CD4-positive, CD25-positive, alpha-beta regulatory T cell (primary cell): ENCODE results near the gene GADD45GIP1. TPM values are rescaled to one million over a fixed set of nuclear protein-coding genes. Genes with fewer than 3 reads are reported as not detected.

Experiments
- ATAC-seq, 2 donors: fragments of 150-1000 bp; cut with Tn5 transposase; one replicate each; pipeline ENCODE4 v1.10.0; 2021; ENCODE audit warnings: low read depth in 2 of 2, moderate number of reproducible peaks in 2 of 2, moderate library complexity in 1 of 2
- DNase-seq, 3 donors: peaks; one replicate each; pipeline versions ENCODE4 v3.0.0 to v3.0.0-alpha.2; 2012 to 2022; ENCODE audit warnings: mixed read lengths in 1 of 3
- H3K27ac ChIP-seq: one replicate; pipeline ENCODE4 v1.7.0; 2013; ENCODE audit warnings: mild to moderate bottlenecking, low read length; ENCODE audit not compliant: insufficient read depth, poor library complexity, severe bottlenecking
- H3K27me3 ChIP-seq: one replicate; pipeline ENCODE4 v1.7.0; 2013; ENCODE audit warnings: low read length; ENCODE audit not compliant: control insufficient read depth, insufficient read depth
- H3K36me3 ChIP-seq: one replicate; pipeline ENCODE4 v1.7.0; 2013; ENCODE audit warnings: mild to moderate bottlenecking, low read length, moderate library complexity; ENCODE audit not compliant: control insufficient read depth, insufficient read depth
- H3K4me1 ChIP-seq: 2 replicates; pipeline ENCODE4 v1.7.0; 2013; ENCODE audit warnings: mild to moderate bottlenecking, low read length; ENCODE audit not compliant: insufficient read depth, control insufficient read depth, poor library complexity, severe bottlenecking
- H3K4me3 ChIP-seq: one replicate; pipeline ENCODE4 v1.7.0; 2013; ENCODE audit warnings: low read depth, mild to moderate bottlenecking, low read length, moderate library complexity
- H3K9me3 ChIP-seq, 2 experiments: 1 replicate in 1 of 2; 2 replicates in 1 of 2; pipeline ENCODE4 v1.7.0; 2013; ENCODE audit warnings: low read length in 2 of 2, mild to moderate bottlenecking in 1 of 2, moderate library complexity in 1 of 2; ENCODE audit not compliant: control insufficient read depth in 2 of 2
- H3K27ac Mint-ChIP-seq, 3 donors: one replicate each; pipeline ENCODE4 v1.8.0; 2020 to 2022; ENCODE audit warnings: mild to moderate bottlenecking in 3 of 3, mixed read lengths in 3 of 3, moderate library complexity in 2 of 3
- H3K27me3 Mint-ChIP-seq: one replicate; pipeline ENCODE4 v1.8.0; 2022; ENCODE audit warnings: mild to moderate bottlenecking, mixed read lengths
- H3K36me3 Mint-ChIP-seq: one replicate; pipeline ENCODE4 v1.8.0; 2020; ENCODE audit warnings: mixed read lengths
- H3K4me1 Mint-ChIP-seq, 4 donors: one replicate each; pipeline ENCODE4 v1.8.0; 2020 to 2022; ENCODE audit warnings: mixed read lengths in 4 of 4, mild to moderate bottlenecking in 1 of 4
- H3K4me3 Mint-ChIP-seq, 4 donors: one replicate each; pipeline ENCODE4 v1.8.0; 2020 to 2022; ENCODE audit warnings: mild to moderate bottlenecking in 4 of 4, mixed read lengths in 4 of 4, moderate library complexity in 3 of 4
- H3K9me3 Mint-ChIP-seq, 7 donors: one replicate each; pipeline ENCODE4 v1.8.0; 2020 to 2022; ENCODE audit warnings: mixed read lengths in 7 of 7, mild to moderate bottlenecking in 3 of 7, moderate library complexity in 2 of 7
- polyA plus RNA-seq, 4 donors: library from polyadenylated mRNA; unstranded; fragments of 300-500 nt; fragmentation: Illumina TruSeq; gene quantifications; one replicate each; pipeline ENCODE4 v1.2.3, GENCODE V29; 2021
- total RNA-seq: library from RNA; stranded (reverse); gene quantifications from one replicate; pipeline ENCODE4 v1.2.3, GENCODE V29; 2022

The GADD45GIP1 gene
- total and polyA plus RNA-seq, 5 donors from 2014 or later: 7.4 to 71.9 (median 65.3) TPM

DNA sequence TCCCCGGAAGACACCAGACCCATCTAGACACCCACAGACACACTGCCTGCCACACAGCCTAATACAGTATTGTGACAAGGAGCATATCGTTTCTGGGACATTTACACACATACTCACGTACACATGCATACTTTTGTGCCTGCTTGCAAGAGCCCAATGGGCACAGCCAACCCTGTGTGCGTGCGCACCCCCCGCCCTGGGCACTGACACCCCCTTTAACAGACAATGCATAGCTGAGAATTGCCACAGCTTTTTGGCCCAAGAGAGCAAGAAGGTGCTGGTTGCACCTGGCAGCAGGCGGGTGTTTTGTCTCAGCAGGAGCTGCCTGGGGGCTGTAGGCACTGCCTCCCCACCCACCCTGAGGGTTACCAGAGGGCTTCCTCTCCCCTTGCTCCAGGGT is 36.5 kb upstream of the GADD45GIP1 start:
- no peak for DNase-seq
- peaks cover 6% of the 10 kb centered on the region for H3K4me1 ChIP-seq
- H3K27ac ChIP-seq: no peak overlapping the region
- Mint-ChIP-seq H3K27ac (peak overlapping the region in 1 of 3 donors; percentile 35), H3K4me3 (peak overlapping the region; percentile 59 to 97 (median 74)), H3K27me3 (peaks cover 22% of the 10 kb centered on the region), H3K4me1 (peaks cover 0 to 17% (median 6%) of the 10 kb centered on the region in 4 donors), H3K36me3 (peaks cover under 1% of the 10 kb centered on the region), H3K9me3 (peaks cover 0 to 3% (median 0%) of the 10 kb centered on the region in 7 donors)
- H3K36me3 ChIP-seq: no peaks in the 10 kb centered on the region
- no peaks in the 10 kb centered on the region for H3K9me3 ChIP-seq
- H3K27me3 ChIP-seq: peaks cover 3% of the 10 kb centered on the region
- no peak overlapping the region for H3K4me3 ChIP-seq
- ATAC-seq: no peak

DNA sequence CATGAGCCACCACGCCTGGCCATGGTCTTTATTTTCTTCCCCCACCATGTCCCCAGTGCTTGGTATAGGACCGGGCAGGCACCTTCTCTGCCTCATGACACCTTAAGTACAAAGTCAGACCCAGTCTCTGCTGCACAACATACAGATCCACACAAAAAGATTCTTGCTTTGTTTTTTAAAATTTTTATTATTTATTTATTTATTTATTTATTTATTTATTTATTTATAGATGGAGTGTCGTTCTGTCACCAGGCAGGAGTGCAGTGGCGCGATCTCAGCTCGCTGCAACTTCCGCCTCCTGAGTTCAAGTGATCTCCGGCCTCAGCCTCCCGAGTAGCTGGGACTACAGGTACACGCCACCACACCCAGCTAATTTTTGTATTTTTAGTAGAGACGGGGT is 35.7 kb upstream of the GADD45GIP1 start:
- peaks cover 17% of the 10 kb centered on the region for H3K27me3 Mint-ChIP-seq
- ATAC-seq (no peak), DNase-seq (no peak)
- no peak overlapping the region for H3K4me3 ChIP-seq
- peaks cover 0 to 17% (median 6%) of the 10 kb centered on the region in 4 donors for H3K4me1 Mint-ChIP-seq
- H3K27ac Mint-ChIP-seq: no peak overlapping the region
- peaks cover 6% of the 10 kb centered on the region for H3K4me1 ChIP-seq
- peaks cover 3% of the 10 kb centered on the region for H3K27me3 ChIP-seq
- no peak overlapping the region for H3K4me3 Mint-ChIP-seq
- peaks cover 0 to 3% (median 0%) of the 10 kb centered on the region in 7 donors for H3K9me3 Mint-ChIP-seq
- H3K27ac ChIP-seq: no peak overlapping the region
- H3K36me3 Mint-ChIP-seq: no peaks in the 10 kb centered on the region
- no peaks in the 10 kb centered on the region for H3K9me3 ChIP-seq
- H3K36me3 ChIP-seq: no peaks in the 10 kb centered on the region

DNA sequence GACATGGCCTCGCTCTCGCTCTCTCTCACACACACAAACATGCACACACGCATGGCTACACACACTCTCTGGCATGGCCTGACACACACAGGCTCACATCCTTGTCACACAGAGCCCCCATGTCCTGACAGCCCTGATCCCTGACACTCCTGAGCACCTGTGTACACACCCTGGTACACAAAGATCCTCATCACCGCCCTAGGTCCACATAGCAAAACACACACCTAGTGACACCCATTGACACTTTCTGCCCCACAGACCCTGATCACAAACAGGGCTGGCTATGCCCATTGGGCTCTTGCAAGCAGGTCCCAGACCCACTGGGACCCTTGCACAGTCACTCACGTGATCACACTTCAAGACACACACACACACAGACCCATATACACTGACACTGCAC is 34.3 kb upstream of the GADD45GIP1 start:
- H3K4me1 Mint-ChIP-seq: peaks cover 0 to 12% (median 3%) of the 10 kb centered on the region in 4 donors
- DNase-seq (no peak), ATAC-seq (no peak)
- Histone ChIP-seq H3K36me3 (no peaks in the 10 kb centered on the region), H3K4me3 (no peak overlapping the region), H3K4me1 (peaks cover 4% of the 10 kb centered on the region), H3K27me3 (peaks cover 3% of the 10 kb centered on the region), H3K9me3 (no peaks in the 10 kb centered on the region), H3K27ac (no peak overlapping the region)
- H3K9me3 Mint-ChIP-seq: peaks cover 0 to 3% (median 0%) of the 10 kb centered on the region in 7 donors
- peak overlapping the region in 1 of 3 donors; percentile 3 for H3K27ac Mint-ChIP-seq
- H3K27me3 Mint-ChIP-seq: peaks cover 20% of the 10 kb centered on the region
- no peaks in the 10 kb centered on the region for H3K36me3 Mint-ChIP-seq
- H3K4me3 Mint-ChIP-seq: no peak overlapping the region

DNA sequence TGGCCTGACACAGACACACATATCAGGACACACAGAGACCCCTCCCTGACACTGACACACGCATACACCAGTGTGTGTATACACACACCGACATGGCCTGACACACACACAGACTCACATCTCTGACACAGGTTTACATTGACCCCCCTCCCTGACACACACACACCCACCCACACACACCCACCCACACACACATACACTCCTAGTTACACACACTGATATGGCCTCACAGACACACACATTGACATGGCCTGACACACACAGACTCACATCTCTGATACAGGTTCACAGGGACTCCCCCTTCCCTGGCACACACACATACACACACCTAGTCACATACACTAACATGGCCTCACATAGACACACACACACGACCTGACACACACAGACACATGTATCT is 33.8 kb upstream of the GADD45GIP1 start:
- Mint-ChIP-seq H3K36me3 (no peaks in the 10 kb centered on the region), H3K4me3 (no peak overlapping the region), H3K27me3 (peaks cover 20% of the 10 kb centered on the region), H3K4me1 (peaks cover 0 to 10% (median 3%) of the 10 kb centered on the region in 4 donors), H3K27ac (peak overlapping the region in 1 of 3 donors; percentile 3), H3K9me3 (peaks cover 0 to 3% (median 0%) of the 10 kb centered on the region in 7 donors)
- no peaks in the 10 kb centered on the region for H3K4me1 ChIP-seq
- H3K4me3 ChIP-seq: no peak overlapping the region
- no peak overlapping the region for H3K27ac ChIP-seq
- H3K9me3 ChIP-seq: no peaks in the 10 kb centered on the region
- H3K36me3 ChIP-seq: no peaks in the 10 kb centered on the region
- DNase-seq: no peak
- H3K27me3 ChIP-seq: peaks cover 3% of the 10 kb centered on the region
- no peak for ATAC-seq

DNA sequence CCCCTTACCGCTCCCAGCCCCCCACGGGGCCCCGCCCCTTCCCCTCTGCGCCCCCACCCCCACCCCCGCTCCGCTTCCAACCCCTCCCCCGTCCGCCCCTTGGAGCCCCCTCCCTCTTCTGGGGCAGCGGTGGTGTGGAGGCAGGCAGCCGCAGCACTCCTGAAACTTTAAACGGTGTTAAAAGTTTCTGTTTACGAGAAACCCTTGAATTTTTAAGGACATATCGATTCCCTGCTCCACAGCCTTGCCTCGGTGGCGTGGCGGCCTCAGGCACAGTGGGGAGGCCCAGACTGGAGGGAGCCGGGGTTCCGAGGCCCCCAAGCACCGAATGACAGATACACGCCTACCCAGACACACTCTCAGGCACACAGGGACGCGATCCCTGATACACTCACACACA is 33.4 kb upstream of the GADD45GIP1 start:
- Histone ChIP-seq H3K4me3 (no peak overlapping the region), H3K27me3 (peaks cover 3% of the 10 kb centered on the region), H3K27ac (no peak overlapping the region), H3K36me3 (no peaks in the 10 kb centered on the region), H3K9me3 (no peaks in the 10 kb centered on the region), H3K4me1 (no peaks in the 10 kb centered on the region)
- Mint-ChIP-seq H3K4me1 (peaks cover 0 to 10% (median 3%) of the 10 kb centered on the region in 4 donors), H3K4me3 (no peak overlapping the region), H3K9me3 (peaks cover 0 to 3% (median 0%) of the 10 kb centered on the region in 7 donors), H3K27ac (no peak overlapping the region), H3K36me3 (no peaks in the 10 kb centered on the region), H3K27me3 (peaks cover 20% of the 10 kb centered on the region)
- ATAC-seq (no peak), DNase-seq (no peak)

DNA sequence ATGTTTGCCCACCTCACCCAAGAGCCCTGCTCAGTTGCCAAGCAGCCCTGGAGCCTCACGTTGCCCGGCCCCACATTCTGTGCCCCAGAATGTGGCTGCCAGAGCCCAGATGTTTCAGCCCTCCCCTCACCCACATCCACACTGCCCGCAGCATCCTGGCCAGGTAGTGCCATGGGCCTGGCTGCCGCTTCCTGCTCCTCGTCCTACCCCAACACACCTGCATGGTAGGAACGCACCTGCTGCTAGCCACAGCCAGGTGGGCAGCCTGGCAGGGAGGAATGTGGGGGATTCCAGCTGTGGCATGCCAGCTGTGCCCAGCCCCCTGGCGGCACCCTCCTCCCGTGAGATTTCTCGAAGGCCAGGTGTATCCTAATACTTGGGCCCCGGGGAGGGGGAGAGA is 30.8 kb upstream of the GADD45GIP1 start:
- no peaks in the 10 kb centered on the region for H3K36me3 Mint-ChIP-seq
- H3K4me1 ChIP-seq: peaks cover 12% of the 10 kb centered on the region
- H3K27ac ChIP-seq: no peak overlapping the region
- peaks cover 0 to 4% (median 0%) of the 10 kb centered on the region in 4 donors for H3K4me1 Mint-ChIP-seq
- no peak overlapping the region for H3K27ac Mint-ChIP-seq
- H3K4me3 ChIP-seq: no peak overlapping the region
- H3K27me3 Mint-ChIP-seq: peaks cover 9% of the 10 kb centered on the region
- H3K9me3 ChIP-seq: no peaks in the 10 kb centered on the region
- no peaks in the 10 kb centered on the region for H3K9me3 Mint-ChIP-seq
- ATAC-seq (no peak), DNase-seq (no peak)
- no peaks in the 10 kb centered on the region for H3K27me3 ChIP-seq
- H3K36me3 ChIP-seq: no peaks in the 10 kb centered on the region
- H3K4me3 Mint-ChIP-seq: no peak overlapping the region

DNA sequence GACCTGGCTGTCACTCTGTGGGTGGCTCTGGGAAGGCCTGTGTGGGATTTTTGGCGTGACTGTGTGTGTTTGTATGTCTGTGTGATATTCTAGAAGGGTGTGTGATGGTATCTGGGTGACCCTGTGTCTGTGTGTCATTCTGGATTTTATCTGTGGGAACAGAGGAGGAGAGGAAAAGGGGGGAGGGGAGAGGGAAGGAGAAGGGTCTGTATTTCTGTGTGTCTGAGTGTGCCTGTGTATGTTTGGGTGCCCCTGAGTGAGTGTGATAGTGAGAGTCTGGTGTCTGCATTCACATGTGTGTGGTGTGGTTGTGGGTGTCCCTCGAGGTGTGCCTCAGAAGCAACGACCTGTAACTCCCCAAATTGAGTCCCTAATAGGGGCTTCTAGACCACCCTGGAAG is 30.2 kb upstream of the GADD45GIP1 start:
- Histone ChIP-seq H3K36me3 (no peaks in the 10 kb centered on the region), H3K27ac (no peak overlapping the region), H3K9me3 (no peaks in the 10 kb centered on the region), H3K4me3 (no peak overlapping the region), H3K27me3 (no peaks in the 10 kb centered on the region), H3K4me1 (peaks cover 12% of the 10 kb centered on the region)
- DNase-seq (no peak), ATAC-seq (no peak)
- no peak overlapping the region for H3K4me3 Mint-ChIP-seq
- no peaks in the 10 kb centered on the region for H3K9me3 Mint-ChIP-seq
- no peaks in the 10 kb centered on the region for H3K36me3 Mint-ChIP-seq
- H3K27me3 Mint-ChIP-seq: peaks cover 9% of the 10 kb centered on the region
- peak overlapping the region in 1 of 3 donors; percentile 40 for H3K27ac Mint-ChIP-seq
- peaks cover 0 to 4% (median 0%) of the 10 kb centered on the region in 4 donors for H3K4me1 Mint-ChIP-seq

DNA sequence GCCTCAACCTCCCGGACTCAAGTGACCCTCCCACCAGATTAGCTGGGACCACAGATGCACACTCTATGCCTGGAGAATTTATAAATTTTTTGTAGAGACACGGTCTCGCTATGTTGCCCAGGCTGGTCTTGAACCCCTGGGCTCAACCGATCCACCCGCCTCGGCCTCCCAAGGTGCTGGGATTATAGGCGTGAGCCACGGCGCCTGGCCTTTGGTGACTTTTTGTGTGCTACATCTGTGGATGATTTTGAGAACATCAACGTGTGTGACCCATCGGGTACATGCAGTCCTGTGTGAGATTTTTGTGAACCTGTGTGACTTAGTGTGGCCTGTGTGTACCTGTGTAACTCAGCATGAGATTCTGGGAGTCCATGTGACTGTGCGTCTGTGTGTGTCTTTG is 29.7 kb upstream of the GADD45GIP1 start:
- peak overlapping the region in 1 of 3 donors; percentile 40 for H3K27ac Mint-ChIP-seq
- H3K36me3 ChIP-seq: no peaks in the 10 kb centered on the region
- H3K4me1 ChIP-seq: peaks cover 12% of the 10 kb centered on the region
- peaks cover 0 to 4% (median 0%) of the 10 kb centered on the region in 4 donors for H3K4me1 Mint-ChIP-seq
- no peaks in the 10 kb centered on the region for H3K36me3 Mint-ChIP-seq
- H3K27ac ChIP-seq: no peak overlapping the region
- no peaks in the 10 kb centered on the region for H3K27me3 ChIP-seq
- peaks cover 9% of the 10 kb centered on the region for H3K27me3 Mint-ChIP-seq
- H3K4me3 ChIP-seq: no peak overlapping the region
- no peaks in the 10 kb centered on the region for H3K9me3 Mint-ChIP-seq
- ATAC-seq (no peak), DNase-seq (no peak)
- no peaks in the 10 kb centered on the region for H3K9me3 ChIP-seq
- no peak overlapping the region for H3K4me3 Mint-ChIP-seq
